GM12878 (cell line): ENCODE measurements around the gene LAMB1. TPM values are rescaled to one million over a fixed set of nuclear protein-coding genes. Genes with fewer than 3 reads are reported as not detected.

Source experiments
- ATAC-seq: fragments of 200-7000 bp; cut with Tn5 transposase; 3 replicates; pipeline ENCODE4 v1.9.1; 2020; ENCODE audit warnings: mild to moderate bottlenecking, moderate library complexity
- BruUV-seq: library from RNA; stranded (reverse); fragments of 400-500 nt; replicated peaks from 2 replicates; lab custom pipeline; 2021; lab: Mats Ljungman, UMichigan
- CTCF ChIA-PET: fragments of 300-600 bp; sonication (Branson Sonifier 250); formaldehyde crosslinking; extraction: SDS; loops from one replicate; lab custom pipeline; 2021; ENCODE audit warnings: inconsistent platforms; lab: Yijun Ruan, JAX
- POLR2A ChIA-PET: fragments of 350-600 bp; formaldehyde crosslinking; extraction: SDS; loops from one replicate; lab custom pipeline; 2021; ENCODE audit warnings: inconsistent platforms; lab: Charles Lee
- RAD21 ChIA-PET: fragments of 300-600 bp; sonication (Branson Sonifier 250); formaldehyde crosslinking; loops from one replicate; lab custom pipeline; 2023; ENCODE audit warnings: antibody characterized with exemption; ENCODE audit not compliant: unreplicated experiment; lab: Charles Lee
- SMC1A ChIA-PET: fragments of 300-600 bp; sonication (Branson Sonifier 250); formaldehyde crosslinking; loops from one replicate; lab custom pipeline; 2023; ENCODE audit not compliant: unreplicated experiment, uncharacterized antibody; lab: Charles Lee
- DNase-seq: peaks from one replicate; pipeline ENCODE4 v3.0.0-alpha.2; 2011; ENCODE audit warnings: low read depth, low spot score
- FAIRE-seq: peaks from 3 replicates; lab custom pipeline; 2011; peaks lifted over from hg19 to GRCh38; lab: Jason Lieb, UNC
- H2AFZ ChIP-seq: 2 replicates; pipeline ENCODE4 v1.6.0; 2011; ENCODE audit warnings: low read depth, low read length, control low read depth; ENCODE audit not compliant: control insufficient read depth
- H3K27ac ChIP-seq: 2 replicates; pipeline ENCODE4 v1.5.1; 2011; ENCODE audit warnings: control low read depth; ENCODE audit not compliant: control insufficient read depth, insufficient read depth
- H3K27me3 ChIP-seq, 2 experiments: replicated peaks in 1 of 2; 2 replicates each; pipeline versions ENCODE4 v1.6.0 to v1.6.1; 2011; ENCODE audit warnings: low read length in 1 of 2; ENCODE audit not compliant: control insufficient read depth in 2 of 2, insufficient read depth in 2 of 2
- H3K36me3 ChIP-seq, 2 experiments: 2 replicates each; pipeline ENCODE4 v1.5.1; 2011; ENCODE audit warnings: low read length in 1 of 2; ENCODE audit not compliant: control insufficient read depth in 2 of 2, insufficient read depth in 2 of 2
- H3K4me1 ChIP-seq: 2 replicates; pipeline ENCODE4 v1.6.1; 2011; ENCODE audit warnings: mild to moderate bottlenecking, low read length, moderate library complexity, mixed read lengths; ENCODE audit not compliant: control insufficient read depth, insufficient read depth
- H3K4me2 ChIP-seq: 2 replicates; pipeline ENCODE4 v1.6.0; 2011; ENCODE audit warnings: control low read depth; ENCODE audit not compliant: control insufficient read depth, insufficient read depth
- H3K4me3 ChIP-seq: fragments of 200-600 bp; sonication (generic); 2 replicates; pipeline ENCODE4 v1.5.1; 2016
- H3K79me2 ChIP-seq: 2 replicates; pipeline ENCODE4 v1.6.0; 2011; ENCODE audit warnings: low read length; ENCODE audit not compliant: control insufficient read depth, insufficient read depth
- H3K9ac ChIP-seq: 2 replicates; pipeline ENCODE4 v1.8.0; 2011; ENCODE audit warnings: low read length, control low read depth, mixed read lengths; ENCODE audit not compliant: control insufficient read depth, insufficient read depth
- H3K9me3 ChIP-seq: replicated peaks from 3 replicates; pipeline ENCODE4 v1.5.1; 2011; ENCODE audit warnings: mild to moderate bottlenecking, low read length; ENCODE audit not compliant: control insufficient read depth, insufficient read depth
- H4K20me1 ChIP-seq: 2 replicates; pipeline ENCODE4 v1.6.0; 2011; ENCODE audit not compliant: control insufficient read depth, insufficient read depth
- ATF3 ChIP-seq: IDR thresholded peaks from 2 replicates; pipeline ENCODE4 v1.6.1; 2011; ENCODE audit warnings: low read depth, mild to moderate bottlenecking, low read length, moderate library complexity, borderline replicate concordance; ENCODE audit errors: extremely low read depth
- EED ChIP-seq: sonication (generic); IDR thresholded peaks from 2 replicates; pipeline ENCODE4 v1.6.1; 2016; ENCODE audit warnings: antibody characterized with exemption, low read depth
- IKZF1 ChIP-seq: fragments of 450-650 bp; conservative IDR thresholded peaks from 2 replicates; pipeline ENCODE4 v1.6.1; 2017; ENCODE audit warnings: antibody characterized with exemption, mild to moderate bottlenecking
- KAT2A ChIP-seq: conservative IDR thresholded peaks from 2 replicates; pipeline ENCODE4 v1.6.1; 2011; ENCODE audit warnings: low read depth, low read length; ENCODE audit not compliant: control insufficient read depth
- MYC ChIP-seq: IDR thresholded peaks from 2 replicates; pipeline ENCODE4 v1.6.1; 2011; ENCODE audit warnings: mild to moderate bottlenecking, low read length, moderate library complexity, inconsistent platforms; ENCODE audit not compliant: insufficient read depth, insufficient replicate concordance, insufficient read length, severe bottlenecking
- NFIC ChIP-seq: IDR thresholded peaks from 2 replicates; pipeline ENCODE4 v1.6.1; 2012; ENCODE audit warnings: low read depth, mild to moderate bottlenecking, inconsistent platforms, low read length, moderate library complexity
- NR2C2 ChIP-seq: IDR thresholded peaks from 2 replicates; pipeline ENCODE4 v1.6.1; 2011; ENCODE audit warnings: borderline replicate concordance, low read depth; ENCODE audit not compliant: control insufficient read depth, insufficient read length
- PBX3 ChIP-seq: IDR thresholded peaks from 2 replicates; pipeline ENCODE4 v1.6.1; 2011; ENCODE audit warnings: mild to moderate bottlenecking, low read depth, low read length, moderate library complexity; ENCODE audit not compliant: insufficient replicate concordance
- RBBP5 ChIP-seq: fragments of 200-600 bp; sonication (generic); conservative IDR thresholded peaks from 2 replicates; pipeline ENCODE4 v1.6.1; 2016
- SP1 ChIP-seq: IDR thresholded peaks from one replicate; pipeline ENCODE4 v1.6.1; 2011; ENCODE audit warnings: low read depth, low read length
- WGBS: methylation state at CpG from one replicate; pipeline ENCODE4 v1.1.6; 2016; ENCODE audit warnings: low lambda C conversion rate; ENCODE audit not compliant: insufficient replicate concordance, insufficient coverage; ENCODE audit errors: missing lambda C conversion rate; 5-methylcytosine and 5-hydroxymethylcytosine counted together
- in situ Hi-C: fragments of 300-500 bp; cut with MboI; formaldehyde crosslinking; loops from 9 replicates; pipeline ENCODE4 v1.14.3; 2018; ENCODE audit warnings: mixed read lengths
- intact Hi-C: fragments of 100-400 bp; cut with micrococcal nuclease; formaldehyde crosslinking; loops from one replicate; pipeline ENCODE4 v1.14.2; 2022; ENCODE audit not compliant: unreplicated experiment
- polyA plus RNA-seq, 11 experiments: library from polyadenylated mRNA; depleted of rRNA in 4 of 11; unstranded in 6 of 11; stranded (reverse) in 5 of 11; fragments of >200 nt; fragmentation: Nextera tagmentation in 4 of 11; fragmentation: Illumina TruSeq in 1 of 11; extraction: Ambion mirVana in 4 of 11; extraction: Trizol in 1 of 11; gene quantifications; 1 replicate in 1 of 11; 2 replicates in 10 of 11; pipeline versions ENCODE4 v1.2.1 to v1.2.3, GENCODE V29; 2011 to 2016; ENCODE audit warnings: inconsistent platforms in 2 of 11, missing spikeins in 2 of 11, low read depth in 1 of 11
- total RNA-seq, 4 experiments: library from RNA; depleted of rRNA in 3 of 4; stranded (reverse); fragments of >200 nt in 3 of 4; fragmentation: Illumina TruSeq in 1 of 4; extraction: Trizol in 1 of 4; gene quantifications; 2 replicates each; pipeline versions ENCODE4 v1.2.1 to v1.2.3, GENCODE V29; 2013 to 2021
- TF ChIP-seq, protein P1 (sequence below): fragments of 150-350 bp; IDR thresholded peaks from 2 replicates; pipeline ENCODE4 v1.6.1; 2016; ENCODE audit warnings: low read depth, low read length
- TF ChIP-seq, protein P2 (sequence below): fragments of 450-650 bp; IDR thresholded peaks from 2 replicates; pipeline ENCODE4 v1.6.1; 2017; ENCODE audit warnings: mild to moderate bottlenecking

LAMB1 gene
- total and polyA plus RNA-seq, 10 of the 15 experiments (the other 5 are each of a cell fraction or from before 2014, with no cell fraction given): 0.05 to 2.2 (median 1.2) TPM; not detected in 4

DNA sequence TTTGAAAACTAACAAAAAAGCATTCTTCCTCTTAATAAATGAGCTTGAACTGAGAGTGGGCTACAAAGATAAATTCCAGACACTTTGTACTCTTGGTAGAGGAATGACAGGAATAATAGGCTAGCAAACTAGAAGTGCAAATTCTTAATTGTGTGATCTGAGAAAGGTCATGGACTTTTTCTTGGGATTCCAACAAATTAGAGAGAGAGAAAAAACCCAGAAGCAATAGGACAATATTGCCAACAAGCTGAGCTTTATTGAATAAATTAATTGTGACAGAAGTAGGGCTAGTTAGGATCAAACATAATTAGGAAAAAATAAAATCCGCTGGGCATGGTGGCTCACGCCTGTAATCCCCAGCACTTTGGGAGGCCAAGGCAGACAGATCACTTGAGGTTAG lies 41.4 kb upstream of the LAMB1 start:
- BruUV-seq: no TSS peak
- WGBS: 78% methylated on average over 2 of the region's 2 CpGs
- H3K27ac ChIP-seq: no peak overlapping the region
- no peaks in the 10 kb centered on the region; a peak in 1 of 4 replicates for H3K27me3 ChIP-seq
- no peak overlapping the region for H3K4me3 ChIP-seq
- no peak overlapping the region for H3K4me2 ChIP-seq
- RAD21 ChIA-PET: no interaction called here
- H3K9ac ChIP-seq: no peak overlapping the region
- H3K4me1 ChIP-seq: no peaks in the 10 kb centered on the region
- H3K79me2 ChIP-seq: no peaks in the 10 kb centered on the region
- in situ Hi-C loops: no loop called here
- TF ChIP-seq, protein P1, sequence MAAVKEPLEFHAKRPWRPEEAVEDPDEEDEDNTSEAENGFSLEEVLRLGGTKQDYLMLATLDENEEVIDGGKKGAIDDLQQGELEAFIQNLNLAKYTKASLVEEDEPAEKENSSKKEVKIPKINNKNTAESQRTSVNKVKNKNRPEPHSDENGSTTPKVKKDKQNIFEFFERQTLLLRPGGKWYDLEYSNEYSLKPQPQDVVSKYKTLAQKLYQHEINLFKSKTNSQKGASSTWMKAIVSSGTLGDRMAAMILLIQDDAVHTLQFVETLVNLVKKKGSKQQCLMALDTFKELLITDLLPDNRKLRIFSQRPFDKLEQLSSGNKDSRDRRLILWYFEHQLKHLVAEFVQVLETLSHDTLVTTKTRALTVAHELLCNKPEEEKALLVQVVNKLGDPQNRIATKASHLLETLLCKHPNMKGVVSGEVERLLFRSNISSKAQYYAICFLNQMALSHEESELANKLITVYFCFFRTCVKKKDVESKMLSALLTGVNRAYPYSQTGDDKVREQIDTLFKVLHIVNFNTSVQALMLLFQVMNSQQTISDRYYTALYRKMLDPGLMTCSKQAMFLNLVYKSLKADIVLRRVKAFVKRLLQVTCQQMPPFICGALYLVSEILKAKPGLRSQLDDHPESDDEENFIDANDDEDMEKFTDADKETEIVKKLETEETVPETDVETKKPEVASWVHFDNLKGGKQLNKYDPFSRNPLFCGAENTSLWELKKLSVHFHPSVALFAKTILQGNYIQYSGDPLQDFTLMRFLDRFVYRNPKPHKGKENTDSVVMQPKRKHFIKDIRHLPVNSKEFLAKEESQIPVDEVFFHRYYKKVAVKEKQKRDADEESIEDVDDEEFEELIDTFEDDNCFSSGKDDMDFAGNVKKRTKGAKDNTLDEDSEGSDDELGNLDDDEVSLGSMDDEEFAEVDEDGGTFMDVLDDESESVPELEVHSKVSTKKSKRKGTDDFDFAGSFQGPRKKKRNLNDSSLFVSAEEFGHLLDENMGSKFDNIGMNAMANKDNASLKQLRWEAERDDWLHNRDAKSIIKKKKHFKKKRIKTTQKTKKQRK: no peak
- TF ChIP-seq PBX3 (no peak), ATF3 (no peak), KAT2A (no peak), RBBP5 (no peak), IKZF1 (no peak), NR2C2 (no peak), MYC (no peak), EED (no peak), SP1 (no peak), NFIC (no peak)
- TF ChIP-seq, protein P2, sequence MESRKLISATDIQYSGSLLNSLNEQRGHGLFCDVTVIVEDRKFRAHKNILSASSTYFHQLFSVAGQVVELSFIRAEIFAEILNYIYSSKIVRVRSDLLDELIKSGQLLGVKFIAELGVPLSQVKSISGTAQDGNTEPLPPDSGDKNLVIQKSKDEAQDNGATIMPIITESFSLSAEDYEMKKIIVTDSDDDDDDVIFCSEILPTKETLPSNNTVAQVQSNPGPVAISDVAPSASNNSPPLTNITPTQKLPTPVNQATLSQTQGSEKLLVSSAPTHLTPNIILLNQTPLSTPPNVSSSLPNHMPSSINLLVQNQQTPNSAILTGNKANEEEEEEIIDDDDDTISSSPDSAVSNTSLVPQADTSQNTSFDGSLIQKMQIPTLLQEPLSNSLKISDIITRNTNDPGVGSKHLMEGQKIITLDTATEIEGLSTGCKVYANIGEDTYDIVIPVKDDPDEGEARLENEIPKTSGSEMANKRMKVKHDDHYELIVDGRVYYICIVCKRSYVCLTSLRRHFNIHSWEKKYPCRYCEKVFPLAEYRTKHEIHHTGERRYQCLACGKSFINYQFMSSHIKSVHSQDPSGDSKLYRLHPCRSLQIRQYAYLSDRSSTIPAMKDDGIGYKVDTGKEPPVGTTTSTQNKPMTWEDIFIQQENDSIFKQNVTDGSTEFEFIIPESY: no peak
- TF ChIP-seq, all 136 proteins: peak for 0
- H4K20me1 ChIP-seq: no peaks in the 10 kb centered on the region
- ChIA-PET POLR2A (interaction anchor here (0.5 kb wide), 1 partner anchor 876 kb away, joined by 5 read pairs; no protein-coding TSS in a partner anchor), CTCF (interaction anchor here (1.5 kb wide), 1 partner anchor 28 kb away, joined by 4 read pairs; no protein-coding TSS in a partner anchor), SMC1A (interaction anchor here (1.6 kb wide), 1 partner anchor 9 kb away, joined by 3 read pairs; no protein-coding TSS in a partner anchor)
- H2AFZ ChIP-seq: no peak overlapping the region
- no peak for ATAC-seq
- FAIRE-seq: no peak
- DNase-seq: no peak
- intact Hi-C loops: no loop called here
- no peaks in the 10 kb centered on the region for H3K9me3 ChIP-seq
- H3K36me3 ChIP-seq: no peaks in the 10 kb centered on the region
